Lung (tissue), 16 donors: ENCODE results near the gene SYNPR. TPM values are rescaled to one million over a fixed set of nuclear protein-coding genes. Genes with fewer than 3 reads are reported as not detected.

ENCODE experiments used
- ATAC-seq: fragments of 200-7000 bp; cut with Tn5 transposase; one replicate; pipeline ENCODE4 v1.9.1; 2020; ENCODE audit warnings: moderate number of reproducible peaks; ENCODE audit not compliant: insufficient read depth, low FRiP score
- DNase-seq, 3 donors: peaks; one replicate each; pipeline ENCODE4 v3.0.0-alpha.2; 2013 to 2017
- H3K27ac ChIP-seq, 2 donors: one replicate each; pipeline ENCODE4 v1.5.1; 2013; ENCODE audit warnings: mild to moderate bottlenecking in 2 of 2, moderate library complexity in 2 of 2, control low read depth in 1 of 2, inconsistent platforms in 1 of 2, low read depth in 1 of 2, low read length in 1 of 2
- H3K27me3 ChIP-seq, 3 donors: one replicate each; pipeline ENCODE4 v1.5.1; 2013; ENCODE audit warnings: low read length in 2 of 3; ENCODE audit not compliant: control insufficient read depth in 3 of 3, insufficient read depth in 3 of 3
- H3K36me3 ChIP-seq, 4 donors: one replicate each; pipeline ENCODE4 v1.5.1; 2013; ENCODE audit warnings: low read length in 4 of 4, mild to moderate bottlenecking in 1 of 4, moderate library complexity in 1 of 4; ENCODE audit not compliant: control insufficient read depth in 4 of 4, insufficient read depth in 4 of 4
- H3K4me1 ChIP-seq, 5 donors: one replicate each; pipeline ENCODE4 v1.5.1; 2013; ENCODE audit warnings: low read length in 5 of 5, mild to moderate bottlenecking in 2 of 5, moderate library complexity in 1 of 5; ENCODE audit not compliant: control insufficient read depth in 5 of 5, insufficient read depth in 5 of 5
- H3K4me3 ChIP-seq: one replicate; pipeline ENCODE4 v1.5.1; 2013; ENCODE audit warnings: mild to moderate bottlenecking, control low read depth, moderate library complexity
- H3K9ac ChIP-seq, 2 donors: one replicate each; pipeline ENCODE4 v1.5.1; 2013; ENCODE audit warnings: low read length in 2 of 2, control low read depth in 1 of 2; ENCODE audit not compliant: insufficient read depth in 1 of 2
- H3K9me3 ChIP-seq, 4 donors: one replicate each; pipeline ENCODE4 v1.5.1; 2013; ENCODE audit warnings: low read length in 3 of 4, mild to moderate bottlenecking in 1 of 4, moderate library complexity in 1 of 4; ENCODE audit not compliant: control insufficient read depth in 4 of 4, insufficient read depth in 3 of 4
- CTCF ChIP-seq: IDR thresholded peaks from 2 replicates; pipeline ENCODE4 v1.5.1; 2012; ENCODE audit warnings: mild to moderate bottlenecking; ENCODE audit errors: control extremely low read depth, extremely low read depth
- WGBS, 2 donors: extraction: QIAGEN DNeasy Blood & Tissue Kit; methylation state at CpG; one replicate each; pipeline ENCODE4 v1.1.7; 2013; 5-methylcytosine and 5-hydroxymethylcytosine counted together
- long read RNA-seq, 5 donors: transcript quantifications; one replicate each; lab custom pipeline, GENCODE V29; 2026
- polyA plus RNA-seq, 2 donors: library from polyadenylated mRNA; stranded (reverse); fragments of 200-250 nt; gene quantifications; one replicate each; pipeline ENCODE4 v1.2.1, GENCODE V29; 2013
- total RNA-seq, 2 donors: library from RNA; depleted of rRNA in 1 of 2; stranded (reverse); fragments of >200 nt in 1 of 2; gene quantifications; one replicate each; pipeline ENCODE4 v1.2.1, GENCODE V29; 2014 to 2021
- donor health status: control.
- donor health status: control.
- donor health status: Bipolar disorder and iron deficiency.
- donor health status: healthy.
- donor health status: DM: yes; HTN: yes; CAD: no.

SYNPR gene
- total RNA-seq (under 1 TPM in 1 of 2 donors, not detected in 1; 0.43 TPM), polyA plus RNA-seq (not detected)
- long read RNA-seq, donor 1 = 0 reads
- long read RNA-seq, donor 2 = 0 reads
- long read RNA-seq, donor 3 = 0 reads
- long read RNA-seq, donor 4 = 0 reads
- long read RNA-seq, donor 5 = 0 reads

GRCh38 chr3:63278171-63279004, at the start of gene SYNPR:
Gene SYNPR (plus strand): TSS chr3:63278308.
- Histone ChIP-seq H3K27ac (no peak within 1 kb of the TSS), H3K9me3 (peaks cover 0 to 4% (median 2%) of the 10 kb centered on the region in 4 donors), H3K4me1 (no peaks in the 10 kb centered on the region), H3K36me3 (no peaks in the 10 kb centered on the region), H3K27me3 (peaks cover 6 to 53% (median 36%) of the 10 kb centered on the region in 3 donors), H3K9ac (no peak within 1 kb of the TSS), H3K4me3 (no peak within 1 kb of the TSS)
- 4% methylated on average over 45 of the region's 45 CpGs for WGBS, 2 donors
- ATAC-seq = no peak
- no peak for DNase-seq
- no peak for TF ChIP-seq CTCF

GRCh38 chr3:63228677-63229076, 49.4 kb upstream of the SYNPR start:
- Histone ChIP-seq H3K4me3 (no peak overlapping the region), H3K9ac (no peak overlapping the region), H3K9me3 (no peaks in the 10 kb centered on the region), H3K4me1 (no peaks in the 10 kb centered on the region), H3K27me3 (no peaks in the 10 kb centered on the region), H3K27ac (no peak overlapping the region), H3K36me3 (no peaks in the 10 kb centered on the region)
- whole genome bisulfite sequencing, 2 donors = 14 to 18% methylated on average over 6 of the region's 6 CpGs
- peak; percentile 75 for ATAC-seq
- DNase-seq = peak in 2 of 3 donors; percentile 39 to 45
- TF ChIP-seq CTCF = no peak

GRCh38 chr3:63230146-63230545, 48.0 kb upstream of the SYNPR start:
- DNase-seq (no peak), ATAC-seq (no peak)
- Histone ChIP-seq H3K9ac (no peak overlapping the region), H3K27me3 (no peaks in the 10 kb centered on the region), H3K9me3 (no peaks in the 10 kb centered on the region), H3K36me3 (no peaks in the 10 kb centered on the region), H3K4me3 (no peak overlapping the region), H3K27ac (no peak overlapping the region), H3K4me1 (no peaks in the 10 kb centered on the region)
- no peak for TF ChIP-seq CTCF
